Dedifferentiated amniotic fluid mesenchymal stem cell (primary cell): Measurements from ENCODE around the gene AGAP2.
"Not testable (repeated sequence)": the region's sequence is repeated elsewhere in the genome, so short reads cannot be mapped to it uniquely, and the experiment has no call there.

ENCODE experiments used
- DNase-seq: peaks from one replicate; pipeline ENCODE4 v3.0.0-alpha.2; 2016; ENCODE audit errors: extremely low spot score

Gene AGAP2

GRCh38 chr12:57723630-57723962 is 14.9 kb downstream of the AGAP2 start:
- no peak for DNase-seq

GRCh38 chr12:57722716-57723629 is 15.6 kb downstream of the AGAP2 start:
- DNase-seq, result no peak

GRCh38 chr12:57721846-57722608 is 16.5 kb downstream of the AGAP2 start:
- DNase-seq, result not testable (repeated sequence)

- DNase-seq, result no peak
Observed at GRCh38 chr12:57720606-57721595, 17.6 kb downstream of the AGAP2 start.

GRCh38 chr12:57719777-57720605 is 18.6 kb downstream of the AGAP2 start:
- DNase-seq, result no peak

- no peak for DNase-seq
Observed at GRCh38 chr12:57718641-57719528, 19.7 kb downstream of the AGAP2 start.

GRCh38 chr12:57717846-57718640 is 20.5 kb downstream of the AGAP2 start:
- no peak for DNase-seq

GRCh38 chr12:57717131-57717530 is 21.4 kb downstream of the AGAP2 start:
- DNase-seq, result no peak

- DNase-seq, result no peak
Observed at GRCh38 chr12:57716305-57716704, 22.2 kb downstream of the AGAP2 start.

- DNase-seq, result no peak
Observed at GRCh38 chr12:57715786-57716185, 22.8 kb downstream of the AGAP2 start.

GRCh38 chr12:57715036-57715748 is 23.4 kb downstream of the AGAP2 start:
- not testable (repeated sequence) for DNase-seq

- no peak for DNase-seq
Observed at GRCh38 chr12:57713209-57713608, 25.3 kb downstream of the AGAP2 start.

GRCh38 chr12:57712701-57713100 is 25.8 kb downstream of the AGAP2 start:
- no peak for DNase-seq

GRCh38 chr12:57708296-57708695 is 30.2 kb downstream of the AGAP2 start:
- no peak for DNase-seq

- DNase-seq, result no peak
Observed at GRCh38 chr12:57707250-57707649, 31.3 kb downstream of the AGAP2 start.

- no peak for DNase-seq
Observed at GRCh38 chr12:57700317-57700716, 38.2 kb downstream of the AGAP2 start.

- DNase-seq, result no peak
Observed at GRCh38 chr12:57698414-57698813, 40.1 kb downstream of the AGAP2 start.

GRCh38 chr12:57697076-57697475 is 41.5 kb downstream of the AGAP2 start:
- DNase-seq, result no peak
